SK-N-SH (cell line): ENCODE data around the gene ATF6B.

Experiments
- EZH2phosphoT487 ChIP-seq: fragments of 200-600 bp; sonication (generic); IDR thresholded peaks from 2 replicates; pipeline ENCODE4 v1.6.1; 2017; ENCODE audit warnings: low read depth, mixed run types, mild to moderate bottlenecking, antibody characterized with exemption, moderate library complexity, borderline replicate concordance
- JUND ChIP-seq: IDR thresholded peaks from 2 replicates; pipeline ENCODE4 v1.4.0; 2012
- NRF1 ChIP-seq: IDR thresholded peaks from 2 replicates; pipeline ENCODE4 v1.6.1; 2012; ENCODE audit warnings: low read depth, mild to moderate bottlenecking, low read length
- POLR2AphosphoS5 ChIP-seq: IDR thresholded peaks from 2 replicates; pipeline ENCODE4 v1.6.1; 2012; ENCODE audit warnings: low read depth, low read length
- RAD21 ChIP-seq: IDR thresholded peaks from 2 replicates; pipeline ENCODE4 v1.6.1; 2012; ENCODE audit warnings: mild to moderate bottlenecking, low read length
- SIN3A ChIP-seq: IDR thresholded peaks from 2 replicates; pipeline ENCODE4 v1.6.1; 2012; ENCODE audit warnings: low read depth, mild to moderate bottlenecking, low read length, moderate library complexity, borderline replicate concordance
- SMC3 ChIP-seq: IDR thresholded peaks from 2 replicates; pipeline ENCODE4 v1.6.1; 2012; ENCODE audit warnings: low read depth, low read length, improper control_type of control experiment
- TF ChIP-seq, protein P1 (sequence below): fragments of 200-600 bp; sonication (generic); IDR thresholded peaks from 2 replicates; pipeline ENCODE4 v1.6.1; 2017; ENCODE audit warnings: antibody characterized with exemption, mild to moderate bottlenecking, moderate library complexity

GRCh38 chr6:32148289-32149091 is 20.4 kb upstream of the ATF6B start:
- TF ChIP-seq RAD21 (no peak), EZH2phosphoT487 (no peak), SIN3A (no peak), SMC3 (no peak), JUND (no peak), NRF1 (no peak), POLR2AphosphoS5 (no peak)
- TF ChIP-seq, protein P1, sequence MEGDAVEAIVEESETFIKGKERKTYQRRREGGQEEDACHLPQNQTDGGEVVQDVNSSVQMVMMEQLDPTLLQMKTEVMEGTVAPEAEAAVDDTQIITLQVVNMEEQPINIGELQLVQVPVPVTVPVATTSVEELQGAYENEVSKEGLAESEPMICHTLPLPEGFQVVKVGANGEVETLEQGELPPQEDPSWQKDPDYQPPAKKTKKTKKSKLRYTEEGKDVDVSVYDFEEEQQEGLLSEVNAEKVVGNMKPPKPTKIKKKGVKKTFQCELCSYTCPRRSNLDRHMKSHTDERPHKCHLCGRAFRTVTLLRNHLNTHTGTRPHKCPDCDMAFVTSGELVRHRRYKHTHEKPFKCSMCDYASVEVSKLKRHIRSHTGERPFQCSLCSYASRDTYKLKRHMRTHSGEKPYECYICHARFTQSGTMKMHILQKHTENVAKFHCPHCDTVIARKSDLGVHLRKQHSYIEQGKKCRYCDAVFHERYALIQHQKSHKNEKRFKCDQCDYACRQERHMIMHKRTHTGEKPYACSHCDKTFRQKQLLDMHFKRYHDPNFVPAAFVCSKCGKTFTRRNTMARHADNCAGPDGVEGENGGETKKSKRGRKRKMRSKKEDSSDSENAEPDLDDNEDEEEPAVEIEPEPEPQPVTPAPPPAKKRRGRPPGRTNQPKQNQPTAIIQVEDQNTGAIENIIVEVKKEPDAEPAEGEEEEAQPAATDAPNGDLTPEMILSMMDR: no peak
